NCI-H1105 treated with DMSO at 0.1 percent for 48 hours (cell line): ENCODE results near the gene CYP27B1.

Experiments used
- DNase-seq: peaks from one replicate; lab custom pipeline; 2025; lab: John Stamatoyannopoulos, UW

CYP27B1 gene

DNA sequence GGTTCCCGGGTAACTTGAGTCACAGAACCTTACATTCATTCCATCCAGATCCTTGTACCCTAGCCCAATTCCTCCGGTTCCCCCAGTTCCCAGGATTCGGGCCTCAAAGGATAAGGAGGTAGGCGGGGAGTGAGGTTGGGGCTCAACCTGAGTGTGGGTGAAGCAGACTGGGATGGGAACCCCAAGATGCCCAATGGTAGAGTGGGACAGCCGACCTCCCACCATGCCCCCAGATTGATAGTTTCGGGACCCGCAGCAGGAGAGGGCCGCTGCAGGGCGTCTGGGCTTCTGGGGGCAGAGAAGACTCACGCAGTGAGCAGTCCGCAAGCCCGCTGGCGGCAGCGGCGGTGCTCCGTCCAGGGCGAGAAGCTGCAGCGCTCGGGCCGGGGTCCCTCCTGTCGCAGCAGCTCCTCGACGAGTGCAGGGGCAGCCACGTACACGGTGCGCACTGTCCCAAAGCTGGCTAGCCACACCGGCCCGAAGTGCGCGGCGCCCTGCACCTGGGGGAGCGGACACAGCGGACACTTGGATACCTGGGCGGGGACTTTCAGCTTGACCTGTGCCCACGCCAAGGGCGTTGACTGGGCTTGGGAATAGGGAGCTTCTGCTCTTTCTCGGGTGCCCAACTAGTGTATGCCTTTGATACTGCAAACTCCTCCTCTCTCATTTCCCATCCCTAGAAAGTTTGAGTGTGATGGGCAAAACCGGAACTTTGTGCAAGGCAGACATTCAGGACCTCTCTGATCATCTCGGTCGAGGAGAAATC lies 997 bp downstream of the CYP27B1 start:
- no peak for DNase-seq

DNA sequence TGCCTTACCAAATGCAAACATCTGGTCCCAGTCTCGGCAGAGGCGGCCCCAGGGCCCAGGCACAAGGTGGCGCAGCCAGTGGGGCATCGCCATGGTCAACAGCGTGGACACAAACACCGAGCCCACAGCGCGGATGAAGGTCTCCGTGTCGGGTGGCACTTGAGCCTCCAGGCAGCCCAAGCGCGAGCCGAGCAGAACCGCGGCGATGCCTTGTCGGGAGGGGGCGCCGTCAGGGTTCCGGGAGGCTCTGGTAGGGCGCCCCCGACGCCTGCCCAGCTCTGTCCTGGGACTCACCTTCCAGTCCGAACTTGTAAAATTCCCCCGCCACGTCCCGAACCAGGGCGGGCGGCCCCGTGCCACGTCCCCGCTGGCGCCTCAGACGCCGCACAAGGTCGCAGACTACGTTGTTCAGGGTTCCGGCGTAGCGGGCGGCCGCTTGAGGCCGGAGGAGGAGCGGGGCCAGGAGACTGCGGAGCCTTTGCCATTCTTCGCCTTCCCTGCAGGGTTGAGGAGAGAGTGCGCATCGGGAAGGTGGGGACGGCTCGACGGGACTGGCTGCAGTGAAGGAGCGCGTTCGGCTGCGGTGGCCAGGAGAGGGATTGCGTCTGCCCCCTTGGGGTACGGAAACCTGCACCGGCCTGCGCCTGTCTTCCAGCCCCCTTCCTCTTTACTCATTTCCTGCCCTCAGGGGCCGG lies 1.7 kb downstream of the CYP27B1 start:
- no peak for DNase-seq

DNA sequence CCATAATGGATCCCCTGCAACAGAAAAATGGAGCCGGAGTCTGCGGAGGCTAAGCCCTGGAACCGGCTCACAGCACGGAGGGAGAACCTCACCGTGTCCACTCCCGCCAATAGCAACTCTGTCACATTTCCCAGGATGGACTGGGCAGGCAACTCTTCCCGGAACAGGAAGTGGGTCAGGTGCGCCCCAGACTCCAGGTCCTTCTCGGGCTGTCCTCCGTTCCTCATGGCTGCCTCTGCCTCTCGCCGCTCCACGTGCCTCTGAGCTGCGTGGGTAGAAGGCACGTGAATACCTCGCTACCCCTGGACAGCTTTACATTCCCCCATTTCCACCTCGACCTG lies 2.2 kb downstream of the CYP27B1 start:
- DNase-seq: no peak

DNA sequence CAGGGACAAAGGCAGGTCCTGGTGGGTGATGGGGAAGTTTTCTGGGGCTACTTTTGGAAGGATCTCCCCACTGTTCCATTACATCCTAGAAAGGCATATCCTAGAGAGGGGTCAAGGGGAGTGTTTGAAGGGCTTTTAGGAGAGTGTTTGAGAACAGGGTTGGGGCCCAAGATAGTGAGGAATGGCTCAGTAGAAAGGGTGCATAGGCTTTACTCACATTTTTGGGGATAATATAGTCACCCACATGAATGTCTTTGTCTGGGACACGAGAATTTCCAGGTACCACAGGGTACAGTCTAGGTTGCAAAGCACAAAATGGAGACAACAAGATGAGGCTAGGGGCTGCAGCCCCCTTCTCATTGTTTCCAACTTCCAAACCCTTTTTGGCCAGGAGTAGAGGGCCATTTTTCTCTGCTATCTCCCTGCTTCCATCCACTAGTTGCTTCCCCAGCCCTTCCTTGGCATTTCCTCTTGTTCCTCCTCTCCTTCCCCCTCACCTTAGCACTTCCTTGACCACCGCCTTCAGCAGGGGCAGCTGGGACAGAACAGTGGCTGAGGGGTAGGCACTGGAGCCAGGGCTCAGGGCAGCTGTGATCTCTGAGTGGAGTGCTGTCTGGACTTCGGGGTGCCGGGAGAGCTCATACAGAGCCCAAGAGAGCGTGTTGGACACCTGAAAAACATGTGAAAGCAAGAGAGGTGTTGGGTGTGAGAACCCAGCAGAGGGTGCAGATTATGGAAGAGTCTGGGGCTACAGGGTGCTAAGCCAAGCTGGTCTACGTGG lies 2.8 kb downstream of the CYP27B1 start:
- DNase-seq: no peak

DNA sequence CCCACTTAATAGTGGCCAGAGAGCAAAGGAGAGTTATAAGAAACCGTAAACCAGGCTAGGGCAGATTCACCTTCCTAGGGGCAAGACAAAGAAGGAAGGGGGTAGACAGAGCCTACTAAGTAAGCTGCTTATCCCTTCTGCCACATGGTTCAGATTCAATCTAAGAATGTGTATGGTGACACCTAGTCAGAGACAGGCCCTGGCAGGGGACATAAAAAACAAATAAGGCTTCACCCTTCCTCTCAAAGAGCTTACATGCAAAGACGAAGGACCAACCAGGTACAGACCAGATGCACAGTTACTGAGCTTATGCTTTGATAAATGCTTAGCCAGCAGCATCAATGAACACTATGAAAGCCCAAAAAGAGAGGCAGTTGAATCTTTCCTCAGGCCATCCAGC lies 4.4 kb downstream of the CYP27B1 start:
- DNase-seq: no peak

DNA sequence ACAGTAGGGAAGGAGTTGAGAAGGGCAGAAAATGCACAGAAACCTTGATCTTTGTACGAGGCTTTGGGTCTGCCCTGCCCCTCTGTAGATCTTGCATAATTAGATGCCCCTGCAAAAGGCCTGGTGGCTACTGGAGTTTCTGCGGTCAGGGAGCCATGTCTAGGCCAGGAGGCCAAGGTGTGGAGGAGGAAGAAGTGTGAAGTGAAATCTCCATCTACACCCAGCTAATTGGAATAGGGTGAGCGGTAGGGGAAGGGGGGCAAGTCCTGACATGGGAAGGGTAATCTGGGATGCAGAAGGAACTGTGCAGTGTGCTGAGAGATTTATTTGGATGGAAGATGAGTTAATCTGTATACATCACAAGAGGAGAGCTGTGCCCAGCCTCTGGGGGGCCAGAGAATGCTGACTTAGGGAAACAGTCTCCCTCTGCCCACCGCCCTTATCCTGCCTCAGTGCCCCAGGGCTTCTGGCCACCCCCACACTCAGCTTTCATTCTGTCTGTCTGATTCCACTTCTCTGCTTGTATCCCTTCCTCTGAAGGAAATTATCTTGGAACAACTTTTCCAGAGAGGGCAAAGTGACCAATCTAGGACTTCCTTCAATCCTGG lies 5.4 kb downstream of the CYP27B1 start:
- no peak for DNase-seq

DNA sequence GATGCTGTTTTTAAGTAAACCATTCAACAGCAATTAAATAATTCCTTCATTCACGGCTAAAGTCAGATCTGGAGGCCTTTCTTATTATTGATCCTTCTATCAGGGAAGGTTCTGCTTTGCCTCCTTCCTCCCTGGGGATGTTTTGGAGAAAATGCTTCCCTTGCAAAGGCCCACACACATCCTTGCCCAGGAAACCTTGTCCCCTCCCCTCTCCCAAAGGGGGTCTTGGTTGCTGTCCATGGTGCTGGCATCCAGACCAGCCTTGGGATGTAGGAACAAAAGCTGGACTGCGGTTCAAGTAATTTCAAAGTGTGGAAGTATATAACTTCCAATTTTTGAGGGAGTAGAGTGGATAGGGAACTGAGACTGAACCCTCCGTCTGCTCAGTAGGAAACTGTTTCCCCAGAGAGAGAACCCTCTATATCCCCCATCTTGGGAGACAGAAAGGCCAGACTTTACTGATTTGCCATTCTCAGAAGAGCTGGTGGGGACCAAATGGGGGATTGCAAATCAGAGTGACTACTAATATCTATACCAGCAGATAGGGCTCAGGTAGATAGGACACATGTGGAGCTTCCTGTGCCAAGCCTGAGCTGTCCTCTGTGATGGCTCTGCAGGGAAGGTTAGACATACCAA lies 6.4 kb downstream of the CYP27B1 start:
- no peak for DNase-seq

DNA sequence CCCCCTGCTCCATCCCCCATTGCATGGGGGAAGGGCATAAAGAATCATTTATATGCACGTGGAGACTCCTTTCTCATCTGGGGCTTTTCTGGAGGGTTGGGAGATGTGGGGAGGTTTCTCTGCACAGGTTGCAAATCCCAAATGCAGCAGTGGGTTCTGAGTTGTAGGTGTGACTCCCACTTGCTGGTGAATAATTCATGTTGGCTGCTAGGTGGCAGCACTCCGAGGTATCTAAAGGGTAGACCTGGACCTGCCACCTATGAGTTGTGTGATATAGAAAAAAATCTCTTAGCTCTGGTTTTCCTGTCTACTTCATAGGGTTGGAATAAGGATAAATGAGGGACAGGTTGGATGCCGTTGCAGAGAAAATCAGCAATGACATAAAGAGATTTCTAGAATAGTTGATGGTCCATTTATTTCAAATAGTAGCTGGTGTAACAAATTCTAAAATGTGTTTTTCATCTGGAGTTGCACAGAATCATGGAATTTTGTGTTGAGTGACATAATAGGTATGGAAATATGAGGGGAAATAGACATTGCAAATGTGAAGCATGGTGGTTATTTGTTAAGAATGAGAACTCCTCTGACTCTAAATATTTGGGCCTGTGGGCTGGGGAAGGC lies 7.4 kb downstream of the CYP27B1 start:
- no peak for DNase-seq

- DNase-seq: no peak
These were observed 8.1 kb downstream of the CYP27B1 start for GRCh38 chr12:57758552-57759359.

DNA sequence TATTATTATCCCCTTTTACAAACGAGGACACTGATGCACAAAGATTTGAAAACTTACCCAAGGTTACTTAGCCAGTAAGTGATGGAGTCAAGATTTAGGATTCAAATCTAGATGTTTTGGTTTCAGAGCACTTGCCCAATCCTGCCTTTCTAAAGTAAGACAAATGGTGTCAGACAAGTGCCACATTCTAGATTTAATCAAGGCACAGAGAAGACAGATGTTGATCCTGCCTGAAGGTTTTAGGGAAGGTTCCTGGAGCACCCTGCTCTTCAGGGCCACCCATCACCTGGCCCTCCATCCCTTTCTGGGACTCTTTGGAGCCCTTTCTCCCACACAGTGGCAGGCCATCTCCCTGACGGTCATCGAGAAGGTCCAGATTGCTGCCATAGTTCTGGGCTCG lies 9.1 kb downstream of the CYP27B1 start:
- no peak for DNase-seq

DNA sequence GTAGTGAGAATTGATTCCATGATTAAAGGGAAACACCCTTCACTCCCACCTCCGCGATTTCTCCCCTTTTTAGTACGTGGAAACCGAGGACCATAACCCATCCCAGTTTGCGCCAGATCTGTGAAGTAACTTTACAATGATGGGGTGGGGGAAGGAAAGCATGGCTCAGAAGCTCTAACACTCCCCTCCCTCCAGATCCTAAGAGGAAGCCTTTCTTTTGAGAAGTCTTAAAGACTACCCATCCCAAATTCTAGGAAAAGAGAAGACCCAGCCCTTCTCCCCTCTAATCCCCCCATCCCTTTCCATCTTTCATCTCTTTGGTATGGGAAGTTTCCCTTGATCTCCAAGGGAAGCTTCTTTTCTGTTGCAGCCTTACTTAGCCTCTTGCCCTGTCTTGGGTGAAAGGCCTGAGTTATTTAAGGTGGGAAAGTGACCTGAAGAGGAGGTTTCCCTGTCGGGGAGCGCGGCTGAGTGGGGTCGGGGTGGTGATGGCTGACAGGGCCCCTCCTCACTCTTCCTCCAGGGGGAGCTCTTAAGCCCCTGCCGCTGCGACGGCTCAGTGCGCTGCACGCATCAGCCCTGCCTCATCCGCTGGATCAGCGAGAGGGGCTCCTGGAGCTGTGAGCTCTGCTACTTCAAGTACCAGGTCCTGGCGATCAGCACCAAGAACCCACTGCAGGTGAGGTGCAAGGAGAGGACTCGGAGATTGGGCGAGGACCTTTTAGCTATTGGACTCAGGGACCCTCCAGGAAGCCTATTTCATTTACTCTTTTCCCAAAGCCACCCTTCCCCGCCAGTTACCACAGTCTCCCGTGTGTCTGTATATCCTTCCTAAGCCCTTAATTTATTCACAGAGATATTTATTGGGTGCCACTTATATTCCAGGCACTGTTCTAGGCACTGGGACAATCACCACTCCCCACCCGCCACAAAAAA lies 10.2 kb downstream of the CYP27B1 start:
- DNase-seq: no peak

DNA sequence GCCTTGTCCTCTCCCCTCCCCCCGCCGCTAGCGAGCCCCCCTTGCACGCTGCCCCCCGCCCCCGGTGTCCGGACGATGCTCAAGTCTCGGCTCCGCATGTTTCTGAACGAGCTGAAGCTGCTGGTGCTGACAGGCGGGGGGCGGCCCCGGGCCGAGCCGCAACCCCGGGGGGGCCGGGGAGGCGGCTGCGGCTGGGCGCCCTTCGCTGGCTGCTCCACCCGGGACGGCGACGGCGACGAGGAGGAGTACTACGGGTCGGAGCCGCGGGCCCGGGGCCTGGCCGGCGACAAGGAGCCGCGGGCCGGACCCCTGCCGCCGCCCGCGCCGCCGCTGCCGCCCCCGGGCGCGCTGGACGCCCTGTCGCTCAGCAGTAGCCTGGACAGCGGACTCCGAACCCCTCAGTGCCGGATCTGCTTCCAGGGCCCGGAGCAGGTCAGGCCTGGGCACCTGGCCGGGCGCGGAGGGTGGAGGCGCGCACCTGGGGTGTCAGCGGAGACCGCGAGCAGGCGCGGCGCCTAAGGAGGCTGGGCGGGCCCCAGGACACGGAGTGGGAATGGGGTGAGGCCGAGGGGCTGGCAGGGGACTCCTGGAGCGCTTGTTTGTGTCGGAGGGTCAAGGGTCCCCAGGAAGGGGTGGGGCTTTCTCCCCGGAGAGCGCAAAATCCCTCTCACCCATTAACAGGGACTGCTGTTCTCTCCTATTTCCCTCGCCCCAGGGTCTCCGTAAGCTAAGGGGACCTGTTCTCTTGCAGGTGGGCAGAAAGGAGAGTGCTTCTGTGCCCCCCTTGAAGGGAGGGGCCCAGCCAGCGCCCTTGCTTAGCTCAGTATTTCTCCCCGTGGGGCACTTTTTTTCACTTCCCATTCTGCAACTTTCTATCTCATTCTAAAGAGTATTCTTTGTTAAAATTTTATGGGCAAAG lies 11.2 kb downstream of the CYP27B1 start:
- DNase-seq: no peak

DNA sequence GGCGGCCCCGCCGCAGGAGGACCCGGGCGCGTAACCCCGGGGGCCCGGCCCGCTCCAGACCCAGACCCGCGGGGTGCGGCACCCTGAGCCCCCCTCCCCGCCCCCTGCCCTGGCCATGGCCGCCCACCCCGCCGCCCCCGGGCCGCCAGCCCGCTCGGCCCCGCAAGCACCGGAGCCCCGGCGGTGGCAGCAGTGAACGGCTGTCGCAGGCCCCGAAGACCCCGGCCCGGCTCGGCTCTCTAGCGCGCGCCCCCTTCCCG lies 11.8 kb downstream of the CYP27B1 start:
- no peak for DNase-seq

GRCh38 chr12:57754411-57755193 lies 12.3 kb downstream of the CYP27B1 start, which contains the start of gene MARCHF9:
MARCHF9 (plus strand) TSS chr12:57755103; CDS start chr12:57755529, 426 bp downstream.
- DNase-seq: peak; percentile 70

DNA sequence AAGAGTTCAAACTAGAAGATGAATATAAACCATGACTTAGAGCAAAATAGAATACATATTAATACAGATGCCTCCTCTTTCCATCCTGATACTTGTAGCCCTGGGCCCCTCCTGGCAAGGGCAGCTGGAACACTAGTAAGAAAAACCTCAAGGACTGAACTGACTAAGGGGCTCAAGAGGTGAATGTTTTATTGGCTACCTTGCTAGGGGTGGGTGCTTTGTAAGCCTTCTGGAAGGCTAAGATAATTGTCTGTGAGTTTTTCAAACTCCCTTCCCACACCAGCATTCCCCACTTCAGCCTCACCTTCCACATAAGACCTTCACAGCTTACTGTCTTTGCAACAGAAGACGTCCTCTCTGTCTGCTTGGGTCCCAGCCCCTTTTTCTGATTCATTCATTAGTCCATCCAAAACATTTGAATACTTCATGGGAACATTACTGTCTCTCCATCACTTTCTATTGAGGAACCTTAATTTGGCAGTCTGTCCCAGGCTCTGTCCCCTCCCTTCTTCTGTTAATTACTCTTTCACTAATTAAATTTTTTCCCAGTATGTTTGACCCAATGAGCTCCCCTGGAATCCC lies 13.0 kb downstream of the CYP27B1 start:
- DNase-seq: no peak

- no peak for DNase-seq
These were observed 14.2 kb downstream of the CYP27B1 start for GRCh38 chr12:57752668-57753000.

DNA sequence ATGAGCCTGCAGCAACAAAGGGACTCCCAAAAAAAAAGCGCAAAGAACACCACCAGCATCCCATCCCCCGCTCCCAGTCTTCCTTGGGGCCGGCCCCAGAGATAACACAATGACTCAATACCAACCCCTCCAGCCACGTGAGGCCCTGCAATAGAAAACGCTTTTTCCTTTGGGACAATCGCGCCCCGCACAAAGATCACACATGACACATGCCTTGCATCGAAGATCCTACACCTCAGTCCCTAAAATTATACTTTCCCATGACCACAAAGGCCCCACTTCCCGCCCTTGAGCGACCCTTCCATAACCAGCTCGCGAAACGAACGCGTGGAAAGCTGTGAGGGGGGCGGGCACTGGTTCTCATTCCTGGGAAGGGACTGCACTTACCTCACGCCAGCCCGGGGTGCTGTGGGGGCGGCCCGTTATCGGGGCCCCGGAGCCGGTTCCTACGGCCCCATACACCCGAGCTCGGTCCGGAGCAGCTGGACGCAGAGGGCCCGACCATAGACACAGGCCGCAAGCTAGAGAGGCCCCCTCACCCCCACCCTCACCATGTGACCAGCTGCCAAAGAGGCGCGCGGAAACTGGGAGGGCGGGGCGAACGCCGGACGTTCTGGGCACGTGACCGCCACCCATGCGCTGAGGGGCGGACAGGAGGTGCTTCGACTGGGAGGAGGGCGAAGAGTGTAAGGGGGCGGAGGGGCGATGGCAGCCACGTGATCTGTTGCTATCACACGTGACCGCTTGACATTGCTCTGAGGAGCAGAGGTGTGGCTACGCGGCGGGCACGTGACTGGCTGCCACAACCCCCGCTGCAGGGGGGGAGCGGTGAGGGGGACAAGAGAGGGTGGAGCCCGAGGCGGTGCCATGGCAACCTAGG lies 14.8 kb downstream of the CYP27B1 start, which contains the start of gene CDK4:
CDK4 (minus strand) TSS at position 523 of the 880 bp plus-strand sequence. CDS start 593 bp downstream, outside the sequence.
- peak; percentile 94 for DNase-seq
